OCI-LY1 (cell line): ENCODE data around the gene ZFR.
"Not testable (repeated sequence)": the region's sequence is repeated elsewhere in the genome, so short reads cannot be mapped to it uniquely, and the experiment has no call there.

Source experiments
- CTCF ChIP-seq: fragments of 200-600 bp; sonication (generic), shearing (Covaris generic); IDR thresholded peaks from 2 replicates; pipeline ENCODE4 v1.5.1; 2017; ENCODE audit warnings: mild to moderate bottlenecking, antibody characterized with exemption, low read length, moderate library complexity, mixed read lengths
- EZH2 ChIP-seq: fragments of 200-600 bp; sonication (generic), shearing (Covaris generic); IDR thresholded peaks from 2 replicates; pipeline ENCODE4 v1.8.0; 2017; ENCODE audit warnings: borderline replicate concordance, mixed run types, mild to moderate bottlenecking, antibody characterized with exemption, low read length, moderate library complexity, mixed read lengths

GRCh38 chr5:32314152-32314488 is 130.4 kb downstream of the ZFR start:
- TF ChIP-seq CTCF, EZH2: not testable (repeated sequence)
